Prostate gland (tissue), 2 donors: ENCODE results near the gene ARHGEF39. TPM values are rescaled to one million over a fixed set of nuclear protein-coding genes. Genes with fewer than 3 reads are reported as not detected.
"Not testable (repeated sequence)": the region's sequence is repeated elsewhere in the genome, so short reads cannot be mapped to it uniquely, and the experiment has no call there.

Source experiments
- DNase-seq: peaks from one replicate; pipeline ENCODE4 v3.0.0-alpha.2; 2019; ENCODE audit warnings: low spot score
- H3K27ac ChIP-seq, 2 donors: fragments of 200-600 bp; sonication (generic); 2 replicates each; pipeline ENCODE4 v1.5.1; 2017 to 2019
- H3K27me3 ChIP-seq: fragments of 200-600 bp; sonication (generic); replicated peaks from 2 replicates; pipeline ENCODE4 v1.5.1; 2019; ENCODE audit not compliant: insufficient read depth
- H3K36me3 ChIP-seq, 2 donors: fragments of 200-600 bp; sonication (generic); 1 replicate in 1 of 2; 2 replicates in 1 of 2; pipeline versions ENCODE4 v1.5.1 to v1.8.1; 2017 to 2019
- H3K4me1 ChIP-seq: fragments of 200-600 bp; sonication (generic); replicated peaks from 2 replicates; pipeline ENCODE4 v1.5.1; 2019
- H3K4me3 ChIP-seq, 2 donors: fragments of 200-600 bp; sonication (generic); 2 replicates each; pipeline ENCODE4 v1.5.1; 2017 to 2019
- H3K9me3 ChIP-seq: fragments of 200-600 bp; sonication (generic); 2 replicates; pipeline ENCODE4 v1.5.1; 2017
- CTCF ChIP-seq, 4 experiments: fragments of 200-600 bp in 2 of 4; fragments of 450-650 bp in 2 of 4; sonication (generic) in 2 of 4; IDR thresholded peaks; 1 replicate in 3 of 4; 2 replicates in 1 of 4; pipeline ENCODE4 v1.5.1; 2016 to 2019; ENCODE audit warnings: antibody characterized with exemption in 4 of 4, mild to moderate bottlenecking in 2 of 4, moderate library complexity in 2 of 4
- POLR2A ChIP-seq: fragments of 450-650 bp; IDR thresholded peaks from one replicate; pipeline ENCODE4 v1.6.1; 2016; ENCODE audit warnings: antibody characterized with exemption, mild to moderate bottlenecking
- POLR2AphosphoS5 ChIP-seq: sonication (generic); formaldehyde crosslinking; IDR thresholded peaks from one replicate; pipeline ENCODE4 v1.6.1; 2017; ENCODE audit warnings: antibody characterized with exemption
- WGBS: methylation state at CpG from one replicate; pipeline ENCODE4 v1.1.5; 2018; 5-methylcytosine and 5-hydroxymethylcytosine counted together
- intact Hi-C: fragments of 100-400 bp; cut with DNase I; formaldehyde crosslinking; loops from one replicate; pipeline ENCODE4 v1.14.2; 2022
- total RNA-seq, 2 donors: library from RNA; depleted of rRNA; stranded (reverse); fragments of >200 nt; gene quantifications; one replicate each; pipeline ENCODE4 v1.1.0, GENCODE V29; 2016

ARHGEF39 gene
- total RNA-seq, 2 donors from 2014 or later = 1.1 to 1.8 TPM

DNA sequence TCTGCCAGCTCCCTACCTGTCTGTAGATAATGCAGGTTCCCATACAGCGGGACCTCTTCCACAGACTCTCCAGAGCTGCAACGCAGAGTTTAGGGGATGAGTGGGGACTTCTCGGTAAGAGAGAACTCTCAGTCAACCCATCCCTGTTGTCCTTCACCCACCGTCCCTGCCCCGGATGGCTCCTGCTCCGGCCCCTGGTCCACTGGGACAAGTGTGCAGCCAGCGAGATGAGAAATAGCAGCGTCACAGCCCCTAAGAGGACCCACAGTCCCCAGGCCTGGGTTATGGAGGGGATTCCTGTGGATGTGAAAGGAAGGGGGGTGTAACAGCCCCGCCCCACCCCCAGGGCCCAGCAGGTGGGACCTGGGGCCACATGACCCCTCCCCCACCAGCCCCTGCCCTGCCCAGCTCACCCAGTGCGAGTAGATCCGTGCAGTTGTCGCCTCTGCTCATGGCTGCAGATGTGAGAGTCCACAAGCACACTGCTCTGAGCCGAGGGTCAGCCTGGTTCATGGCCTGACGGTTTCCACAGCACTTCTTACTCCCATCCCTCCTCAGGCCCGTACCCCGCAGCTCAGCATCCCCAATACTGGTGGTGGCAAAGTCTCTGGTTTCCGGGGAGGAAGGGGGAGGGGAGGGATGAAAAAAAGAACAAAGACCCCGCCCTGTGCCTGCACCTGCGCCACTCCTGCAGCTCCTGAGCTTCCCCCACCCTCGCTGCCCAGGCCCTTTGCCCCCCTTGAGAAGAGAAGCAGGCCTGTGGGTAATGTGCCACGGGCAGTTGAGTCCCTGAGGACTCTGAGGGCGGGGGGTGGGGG lies 14.4 kb downstream of the ARHGEF39 start, which contains the start of gene SIT1:
SIT1 (minus strand) TSS at position 591 of the 818 bp plus-strand sequence; CDS start at position 513, 78 bp downstream.
- H3K4me1 ChIP-seq = peaks cover 4% of the 10 kb centered on the region
- H3K27ac ChIP-seq = no peak within 1 kb of the TSS
- no peaks in the 10 kb centered on the region for H3K27me3 ChIP-seq
- no peak for TF ChIP-seq POLR2AphosphoS5
- no peak for TF ChIP-seq POLR2A
- no peak within 1 kb of the TSS for H3K4me3 ChIP-seq
- H3K9me3 ChIP-seq = no peaks in the 10 kb centered on the region
- no peaks in the 10 kb centered on the region for H3K36me3 ChIP-seq
- no peak for DNase-seq
- 74% methylated on average over 22 of the region's 22 CpGs for WGBS
- intact Hi-C loops = no loop called here

DNA sequence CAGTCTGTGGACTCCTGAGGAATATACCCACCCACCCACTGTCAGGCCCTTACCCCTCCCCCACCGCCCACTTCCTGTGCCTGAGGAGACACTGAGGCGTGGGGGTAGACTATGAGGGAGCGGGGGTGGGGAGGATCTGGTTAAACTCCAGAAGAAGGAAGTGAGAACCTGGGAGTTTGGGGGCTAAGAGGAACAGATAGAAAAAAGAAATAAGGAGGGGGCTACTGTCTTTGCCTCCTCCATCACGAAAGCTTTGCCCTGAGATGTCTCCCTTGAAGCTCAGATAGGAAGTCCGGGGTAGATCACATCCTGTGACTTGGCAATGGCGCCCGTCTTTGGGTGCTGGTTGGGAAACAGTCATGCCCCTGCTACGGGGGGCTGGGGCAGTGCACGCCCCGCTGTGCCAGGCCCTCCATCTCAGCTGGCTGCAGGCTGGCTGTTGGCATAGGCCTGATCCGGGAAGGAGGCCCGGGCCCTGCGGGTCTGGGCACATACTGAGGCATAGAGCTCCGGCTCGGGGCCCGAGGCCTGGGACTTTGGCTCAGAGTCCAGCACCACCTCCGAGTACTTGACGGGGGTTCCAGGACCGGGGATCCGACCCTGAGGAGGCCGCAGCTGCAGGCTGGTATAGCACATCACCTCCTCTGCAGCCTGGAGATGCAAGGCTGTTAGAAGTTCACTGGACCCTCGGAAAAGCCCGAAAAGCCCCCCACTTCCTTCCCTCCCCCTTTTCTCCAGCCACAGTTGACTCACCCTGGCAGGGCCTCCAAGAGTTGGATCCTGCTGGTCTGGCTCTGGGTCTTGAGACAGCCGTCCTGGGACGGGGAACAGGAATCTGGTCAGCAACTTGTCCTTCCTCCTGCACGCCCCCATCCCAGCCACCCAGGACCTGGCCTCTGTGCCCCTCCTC lies 15.3 kb downstream of the ARHGEF39 start:
- intact Hi-C loops = loop anchor here (5.0 to 10.0 kb wide), 3 partner anchors 42 to 233 kb away; partner anchors contain the start of gene TESK1

DNA sequence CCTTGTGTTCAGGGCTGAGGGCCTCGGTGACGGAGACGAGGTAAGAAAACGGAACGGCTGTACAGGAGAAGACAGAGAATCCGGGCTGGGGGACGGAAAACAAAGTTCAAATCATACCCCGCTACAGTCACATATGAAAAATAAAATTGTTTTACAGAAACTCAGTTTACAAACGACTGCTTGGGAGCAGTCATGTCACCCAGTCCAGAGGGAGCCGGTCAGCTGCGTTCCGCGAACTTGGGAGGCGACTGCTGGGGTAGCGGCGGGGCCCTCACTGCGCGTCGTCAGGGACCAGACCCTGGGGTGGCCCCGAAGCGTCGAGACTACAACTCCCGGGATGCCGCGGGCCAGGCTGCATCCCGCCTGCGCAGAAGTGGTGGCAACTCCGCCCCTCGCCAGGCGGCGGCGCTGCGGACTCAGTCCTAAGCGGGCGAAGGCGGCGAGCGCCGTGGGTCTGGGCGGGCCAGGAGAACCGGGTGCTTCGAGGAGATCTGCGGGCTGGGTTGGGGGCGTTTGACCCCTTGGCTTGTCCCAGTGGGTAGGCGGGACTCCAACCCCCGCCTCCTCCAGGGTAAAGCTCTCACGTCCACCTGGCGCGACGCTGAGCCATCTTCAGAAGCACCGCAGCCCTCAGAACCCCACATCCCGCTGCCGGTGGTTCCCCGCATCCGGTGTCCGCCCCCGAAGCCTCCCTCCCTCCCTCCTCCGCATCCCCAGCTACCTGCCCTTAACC lies 18.3 kb downstream of the ARHGEF39 start:
- peaks cover 4% of the 10 kb centered on the region for H3K4me1 ChIP-seq
- no peaks in the 10 kb centered on the region for H3K36me3 ChIP-seq
- no peaks in the 10 kb centered on the region for H3K9me3 ChIP-seq
- WGBS = under 1% methylated on average over 50 of the region's 58 CpGs
- H3K27me3 ChIP-seq = no peaks in the 10 kb centered on the region
- peak overlapping the region; percentile 84 to 86 for H3K27ac ChIP-seq
- TF ChIP-seq POLR2AphosphoS5 (peak; percentile 94), POLR2A (peak; percentile 85), CTCF (IDR thresholded peaks at IDR 0.05) (peak; percentile 89 to 99 (median 95))
- peak; percentile 91 for DNase-seq
- peak overlapping the region; percentile 41 to 52 for H3K4me3 ChIP-seq
- intact Hi-C loops = loop anchor here (5.0 to 10.0 kb wide), 3 partner anchors 39 to 236 kb away; partner anchors contain the start of gene TESK1

More for the DNA sequence above, 15.3 kb downstream of the ARHGEF39 start:
- peaks cover 4% of the 10 kb centered on the region for H3K4me1 ChIP-seq
- no peaks in the 10 kb centered on the region for H3K36me3 ChIP-seq
- no peak for DNase-seq
- H3K27me3 ChIP-seq = no peaks in the 10 kb centered on the region
- no peaks in the 10 kb centered on the region for H3K9me3 ChIP-seq
- 68% methylated on average over 23 of the region's 26 CpGs for WGBS
- H3K27ac ChIP-seq = no peak overlapping the region
- TF ChIP-seq POLR2AphosphoS5 = no peak
- TF ChIP-seq CTCF (IDR thresholded peaks at IDR 0.05) = no peak
- TF ChIP-seq POLR2A = no peak
- no peak overlapping the region for H3K4me3 ChIP-seq

- intact Hi-C loops = loop anchor here (5.0 to 10.0 kb wide), 3 partner anchors 39 to 236 kb away; partner anchors contain the start of gene TESK1
- 1% methylated on average over 11 of the region's 11 CpGs for WGBS
- no peaks in the 10 kb centered on the region for H3K9me3 ChIP-seq
Observed at GRCh38 chr9:35646153-35646532, 18.9 kb downstream of the ARHGEF39 start.

GRCh38 chr9:35645736-35646135 lies 19.3 kb downstream of the ARHGEF39 start:
- 25% methylated on average over 10 of the region's 10 CpGs for WGBS
- intact Hi-C loops = loop anchor here (5.0 to 10.0 kb wide), 3 partner anchors 38 to 237 kb away; partner anchors contain the start of gene TESK1
- not testable (repeated sequence) for H3K9me3 ChIP-seq, H3K4me1 ChIP-seq, DNase-seq, H3K27me3 ChIP-seq, H3K36me3 ChIP-seq
- peak overlapping the region; percentile 41 to 52 for H3K4me3 ChIP-seq
- peak overlapping the region; percentile 84 to 86 for H3K27ac ChIP-seq

More at GRCh38 chr9:35646153-35646532, 18.9 kb downstream of the ARHGEF39 start:
- peak; percentile 54 for DNase-seq
- Histone ChIP-seq H3K4me1 (peaks cover 4% of the 10 kb centered on the region), H3K4me3 (peak overlapping the region; percentile 41 to 52), H3K36me3 (no peaks in the 10 kb centered on the region), H3K27ac (peak overlapping the region; percentile 84 to 86), H3K27me3 (no peaks in the 10 kb centered on the region)
- no peak for TF ChIP-seq CTCF (IDR thresholded peaks at IDR 0.05)
- TF ChIP-seq POLR2AphosphoS5 = no peak
- no peak for TF ChIP-seq POLR2A
